GM21381 (cell line): Measurements from ENCODE around the gene ZDHHC20.

Experiments used
- ATAC-seq: cut with Tn5 transposase; IDR thresholded peaks from one replicate; pipeline ENCODE4 v1.9.1; 2021; ENCODE audit warnings: mild to moderate bottlenecking, moderate library complexity; ENCODE audit not compliant: unreplicated experiment

Gene ZDHHC20

GRCh38 chr13:21364357-21364756 lies 94.7 kb downstream of the ZDHHC20 start:
- ATAC-seq = no peak

DNA sequence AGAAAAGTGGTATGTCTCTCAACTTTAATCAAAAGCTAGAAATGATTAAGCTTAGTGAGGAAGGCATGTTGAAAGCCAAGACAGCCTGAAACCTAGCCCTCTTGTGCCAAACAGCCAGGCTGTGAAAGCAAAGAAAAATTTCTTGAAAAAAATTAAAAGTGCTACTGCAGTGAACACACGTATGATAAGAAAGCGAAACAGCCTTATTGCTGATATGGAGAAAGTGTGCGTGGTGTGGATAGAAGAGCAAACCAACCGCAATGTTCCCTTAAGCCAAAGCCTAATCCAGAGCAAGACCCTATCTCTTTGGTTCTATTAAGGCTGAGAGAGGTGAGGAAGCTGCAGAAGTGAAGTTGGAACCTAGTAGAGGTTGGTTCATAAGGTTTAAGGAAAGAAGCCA lies 96.4 kb downstream of the ZDHHC20 start:
- no peak for ATAC-seq

DNA sequence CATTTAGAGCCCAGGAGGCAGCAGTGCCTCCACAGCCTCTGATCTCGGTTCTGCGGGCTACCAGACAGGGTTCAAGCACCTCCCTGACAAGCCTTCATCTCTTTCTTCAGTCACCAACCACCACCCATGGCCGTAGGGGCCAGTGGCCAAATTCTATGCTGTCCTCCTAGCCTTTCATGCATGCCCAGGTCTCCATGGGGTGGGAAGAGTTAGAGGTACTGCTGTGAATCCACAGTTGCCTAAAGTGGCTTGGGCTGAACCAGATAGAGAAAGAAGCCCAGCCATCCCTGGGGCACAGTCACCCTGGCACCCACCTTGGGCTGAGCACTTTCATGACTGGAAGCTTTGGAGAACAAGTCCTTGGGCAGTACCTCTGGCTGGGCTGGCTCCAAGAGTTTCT lies 97.4 kb downstream of the ZDHHC20 start:
- ATAC-seq = no peak

GRCh38 chr13:21361123-21361522 lies 98.0 kb downstream of the ZDHHC20 start:
- ATAC-seq = no peak

GRCh38 chr13:21360463-21360862 lies 98.6 kb downstream of the ZDHHC20 start:
- ATAC-seq = no peak

DNA sequence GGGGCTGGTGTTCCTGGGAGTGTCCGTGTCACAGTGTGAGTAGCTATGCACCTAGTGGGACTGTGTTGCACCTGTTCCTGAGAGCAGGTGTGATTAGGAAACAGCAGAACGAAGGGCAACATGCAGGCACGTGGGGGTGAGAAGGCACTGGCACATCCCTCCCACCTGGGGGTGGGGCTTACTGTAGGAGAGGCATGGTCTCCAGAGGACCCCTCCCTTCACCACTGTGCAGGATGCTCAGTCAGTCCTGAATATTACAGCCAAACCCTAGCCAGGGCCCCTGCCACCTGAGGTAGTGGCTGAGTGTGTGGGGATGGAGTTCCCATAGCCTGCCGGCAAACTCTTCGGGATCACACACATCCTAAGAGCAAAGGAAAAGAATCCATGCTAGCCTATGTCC lies 99.2 kb downstream of the ZDHHC20 start:
- no peak for ATAC-seq

DNA sequence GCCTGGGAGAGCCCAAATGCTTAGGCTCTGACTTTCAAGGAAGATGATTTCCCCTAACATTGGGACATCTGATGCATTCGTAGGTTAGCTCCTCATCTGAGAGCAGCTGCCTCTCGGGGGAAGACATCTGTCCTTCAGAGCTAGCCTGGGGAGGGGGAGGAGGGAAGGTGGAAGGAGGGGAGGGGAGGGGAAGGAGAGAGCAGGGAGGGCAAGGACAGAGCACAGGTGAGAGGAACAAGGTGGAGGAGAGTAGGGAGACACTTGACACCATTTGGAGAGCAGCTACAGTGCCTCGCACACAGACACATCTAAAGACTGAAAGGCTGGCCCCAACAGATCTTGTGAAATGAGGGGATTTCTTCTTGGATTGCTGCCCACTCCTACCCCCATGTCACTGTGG lies 103.8 kb downstream of the ZDHHC20 start:
- no peak for ATAC-seq

DNA sequence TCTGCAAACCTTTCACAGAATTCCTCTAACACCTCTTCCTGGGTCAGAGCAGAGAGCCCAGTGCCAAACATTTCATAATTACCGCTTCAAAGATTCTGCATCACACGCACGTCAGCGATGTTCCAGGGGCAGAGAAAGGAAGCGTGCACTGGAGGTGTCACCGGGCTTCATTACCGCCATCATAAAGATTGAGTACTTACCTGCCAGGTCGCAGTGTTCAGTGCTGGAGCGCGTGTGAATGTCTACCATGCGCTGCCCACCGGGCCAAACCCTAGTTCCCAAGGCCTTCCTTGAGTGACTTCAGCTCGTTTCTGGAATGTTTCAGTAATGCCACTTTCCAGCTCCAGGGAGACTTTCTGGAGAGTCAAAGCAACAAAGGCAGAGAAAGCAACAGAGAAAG lies 104.4 kb downstream of the ZDHHC20 start:
- no peak for ATAC-seq

GRCh38 chr13:21348488-21349120 lies 110.5 kb downstream of the ZDHHC20 start:
- no peak for ATAC-seq

DNA sequence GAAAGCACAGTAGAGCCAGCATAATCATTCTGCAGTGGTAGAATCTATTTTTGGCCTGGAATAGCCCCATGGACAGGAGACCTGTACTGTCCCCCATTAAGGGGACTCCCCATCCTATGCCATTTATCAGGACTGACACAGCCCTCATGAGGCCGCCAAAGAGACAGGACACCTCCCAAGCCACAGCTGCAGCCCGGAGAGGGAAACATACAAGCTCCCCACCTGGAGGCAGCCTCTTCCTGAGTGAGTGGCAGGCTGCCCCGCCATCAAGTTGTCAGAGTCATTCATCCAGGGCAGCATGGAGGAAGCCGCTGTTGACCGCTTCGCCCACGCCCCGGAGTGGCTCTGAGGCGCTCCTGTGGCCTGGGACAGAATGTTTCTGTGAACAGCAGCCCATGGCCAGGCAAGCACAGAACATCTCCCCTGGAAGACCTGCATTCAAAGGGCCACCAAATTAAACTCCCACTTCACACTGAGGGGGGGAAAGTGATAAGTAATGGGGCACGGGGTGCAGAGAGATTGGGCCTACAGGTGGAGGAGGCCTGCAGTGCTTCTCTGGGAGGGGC lies 111.3 kb downstream of the ZDHHC20 start:
- ATAC-seq = no peak

DNA sequence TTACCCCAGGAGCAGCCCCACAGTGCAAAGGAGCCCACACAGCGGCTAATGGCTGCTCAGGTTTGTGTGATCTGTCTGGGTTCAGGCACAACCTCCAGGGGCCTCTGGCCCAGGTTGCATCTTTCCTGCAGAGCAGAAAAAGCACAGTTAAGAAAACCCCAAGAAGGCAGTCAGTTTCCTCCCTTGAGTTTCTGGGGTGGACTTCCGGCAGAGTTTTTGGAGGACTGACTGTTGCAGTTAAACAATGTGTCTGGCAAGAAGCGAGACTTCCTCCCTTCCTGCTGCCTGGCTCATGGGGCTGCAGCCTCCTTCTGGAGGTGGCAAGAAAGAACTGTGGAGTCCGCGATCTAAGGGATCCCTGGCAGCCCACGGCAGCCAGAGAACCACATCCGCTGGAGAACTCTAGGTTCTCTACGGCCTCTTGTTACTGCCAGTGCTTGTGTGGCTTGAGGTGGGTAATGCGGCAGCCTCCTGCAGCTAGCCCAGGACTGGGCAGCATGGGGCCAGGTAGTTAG lies 114.4 kb downstream of the ZDHHC20 start:
- no peak for ATAC-seq

DNA sequence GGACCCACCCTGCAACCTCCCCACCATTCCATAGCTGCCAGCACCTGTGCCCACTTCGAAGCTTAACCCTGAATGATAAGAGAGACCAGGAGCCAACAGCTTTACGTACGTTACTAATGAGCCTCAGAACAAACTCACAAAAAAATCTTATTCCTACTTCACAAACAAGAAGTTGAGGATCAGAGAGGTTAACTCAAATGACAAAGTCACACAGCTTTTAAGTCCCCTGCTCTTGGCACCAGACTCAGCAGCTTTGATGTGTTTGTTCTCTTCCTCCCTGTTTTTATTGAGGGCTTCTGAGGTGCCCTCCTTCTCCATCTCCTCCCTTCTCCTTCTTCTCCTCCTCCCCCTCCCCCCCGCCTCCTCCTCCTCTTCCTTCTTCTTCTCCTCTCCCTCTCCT lies 115.4 kb downstream of the ZDHHC20 start:
- ATAC-seq = no peak

DNA sequence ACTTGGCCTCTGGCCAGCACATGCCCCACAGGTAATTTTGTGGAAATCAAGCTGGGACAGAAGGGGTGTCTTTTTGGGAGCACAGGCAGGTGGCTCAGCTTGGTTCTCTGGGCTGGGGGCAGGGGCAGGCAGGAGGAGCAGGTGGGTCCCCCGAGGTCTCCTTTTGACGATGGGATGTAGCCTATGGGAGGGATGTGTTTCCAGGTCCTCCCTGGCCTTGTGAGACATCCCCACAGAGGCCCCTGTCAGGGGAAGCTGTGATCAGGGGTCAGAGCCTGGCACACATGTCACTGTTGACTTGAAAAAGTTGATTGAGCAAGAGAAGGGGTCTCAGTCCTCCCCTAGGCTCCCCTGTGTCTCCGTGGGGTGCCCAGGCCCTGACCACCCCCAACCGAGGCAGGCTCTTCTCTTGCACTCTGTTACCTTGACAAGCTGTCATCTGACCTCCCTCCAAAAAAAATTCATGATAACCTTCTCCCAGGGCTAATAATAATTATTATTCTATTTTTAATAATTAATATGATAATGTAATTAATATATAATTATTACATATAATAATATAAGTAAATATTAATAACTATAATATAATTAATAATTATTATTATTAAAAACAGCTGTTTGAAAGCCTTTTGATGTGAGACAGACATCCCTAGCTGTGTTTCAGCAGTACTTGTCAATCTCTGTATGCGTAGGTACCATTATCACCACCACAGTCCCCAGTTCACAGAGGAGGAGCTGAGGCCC lies 116.2 kb downstream of the ZDHHC20 start:
- ATAC-seq = no peak

DNA sequence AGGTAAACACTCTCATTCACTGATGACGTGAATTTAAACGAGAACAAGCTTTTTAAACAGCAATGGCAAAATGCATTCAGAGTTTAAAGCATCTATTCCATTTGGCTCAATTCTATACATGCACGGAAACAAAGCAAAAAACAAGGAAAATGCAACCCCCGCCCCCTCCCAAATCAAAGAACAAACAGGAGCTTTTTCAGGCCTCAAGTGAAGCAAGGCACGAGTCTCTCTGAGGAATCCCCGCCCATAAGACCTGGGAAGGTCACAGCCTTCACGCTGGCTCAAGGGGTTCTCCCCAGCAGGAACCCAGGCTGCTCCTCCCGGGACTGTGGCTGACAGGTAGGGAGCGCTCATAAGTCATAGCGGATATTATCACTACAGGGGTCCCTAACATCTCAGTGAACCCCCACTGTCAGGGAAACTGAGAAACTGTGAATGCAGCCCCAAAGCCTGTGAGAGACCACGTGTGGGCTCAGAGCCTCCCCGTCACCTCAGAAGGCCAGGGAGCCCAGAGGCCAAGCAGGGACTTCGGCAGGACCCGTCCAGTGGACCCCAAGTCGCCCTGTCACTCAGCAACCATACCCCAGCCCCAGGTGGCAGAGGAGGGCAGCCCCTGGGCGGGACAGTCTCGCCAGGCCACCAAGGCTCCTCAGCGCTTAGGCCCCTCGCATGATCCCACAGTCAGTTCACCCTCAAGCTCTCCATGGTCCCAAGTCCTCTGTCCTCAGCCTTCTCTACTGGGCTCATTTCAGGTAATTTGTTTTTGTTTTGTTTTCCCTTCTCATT lies 117.3 kb downstream of the ZDHHC20 start:
- no peak for ATAC-seq

GRCh38 chr13:21338639-21339278 lies 120.3 kb downstream of the ZDHHC20 start:
- no peak for ATAC-seq

DNA sequence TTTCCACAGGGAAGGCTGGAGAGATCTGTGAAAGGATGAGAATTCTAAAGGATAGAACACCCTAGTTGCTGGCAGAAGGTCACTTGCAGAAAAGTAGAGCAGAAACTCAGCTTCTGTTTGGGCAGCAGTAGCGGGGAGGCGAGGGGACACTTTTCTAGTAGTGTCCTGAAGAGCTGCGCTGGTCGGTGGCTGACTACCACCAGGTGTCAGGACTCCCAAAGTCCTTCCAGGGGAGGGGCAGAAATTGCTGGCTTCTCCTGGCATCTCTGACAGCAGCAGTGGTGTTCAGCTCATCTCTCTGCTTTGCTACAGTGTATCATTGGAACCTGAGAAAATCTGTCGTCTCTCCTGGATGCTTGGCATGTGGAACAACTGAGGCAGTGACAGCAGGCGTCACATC lies 120.9 kb downstream of the ZDHHC20 start:
- ATAC-seq = no peak

- no peak for ATAC-seq
Observed at GRCh38 chr13:21336609-21337349, 122.3 kb downstream of the ZDHHC20 start.

DNA sequence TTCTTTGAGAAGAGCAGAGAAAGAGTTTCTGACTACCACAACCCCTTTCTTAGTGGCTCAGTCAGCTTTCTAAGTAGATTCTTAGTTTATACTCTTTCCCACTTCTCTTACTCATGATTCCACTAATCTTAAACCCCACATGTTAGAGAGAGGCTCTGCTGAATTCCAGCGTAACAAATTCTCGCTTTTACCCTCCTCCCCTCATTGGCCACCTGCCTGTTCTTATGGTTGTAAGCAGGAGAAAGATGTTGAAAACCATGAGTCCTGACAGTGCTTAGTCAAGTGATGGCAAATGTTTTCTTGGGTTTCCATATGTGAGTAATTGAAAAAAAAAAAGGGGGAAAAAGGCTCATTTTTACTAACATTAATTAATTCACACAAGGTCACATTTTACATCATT lies 125.9 kb downstream of the ZDHHC20 start:
- ATAC-seq = no peak

- peak; percentile 60 for ATAC-seq
Observed at GRCh38 chr13:21330126-21330861, 128.8 kb downstream of the ZDHHC20 start.
